ENCODE measurements around the gene KCNK6.

KCNK6 gene

GRCh38 chr19:38319421-38320258, at the start of gene KCNK6:
Gene KCNK6 (plus strand): TSS chr19:38319845. CDS start chr19:38319951, 106 bp downstream.
- peak; percentile 29 to 55 for DNase-seq

GRCh38 chr19:38270587-38271167, 49.0 kb upstream of the KCNK6 start:
- no peak for DNase-seq

GRCh38 chr19:38273499-38273898, 46.1 kb upstream of the KCNK6 start:
- no peak for DNase-seq

GRCh38 chr19:38274739-38275138, 44.9 kb upstream of the KCNK6 start:
- DNase-seq: no peak

- no peak for DNase-seq
Measured at GRCh38 chr19:38276942-38277517, 42.6 kb upstream of the KCNK6 start.

GRCh38 chr19:38277549-38277948, 42.1 kb upstream of the KCNK6 start:
- DNase-seq: no peak

GRCh38 chr19:38277969-38278680, 41.5 kb upstream of the KCNK6 start:
- no peak for DNase-seq

- DNase-seq: no peak
Measured at GRCh38 chr19:38278751-38279150, 40.9 kb upstream of the KCNK6 start.

GRCh38 chr19:38280030-38280921, 39.4 kb upstream of the KCNK6 start:
- no peak for DNase-seq

GRCh38 chr19:38281811-38282566, 37.7 kb upstream of the KCNK6 start:
- peak in 1 of 2 donors; percentile 6 for DNase-seq

- DNase-seq: no peak
Measured at GRCh38 chr19:38283271-38283670, 36.4 kb upstream of the KCNK6 start.

GRCh38 chr19:38284422-38284821, 35.2 kb upstream of the KCNK6 start:
- DNase-seq: peak in 1 of 2 donors; percentile 13

- DNase-seq: no peak
Measured at GRCh38 chr19:38285567-38285966, 34.1 kb upstream of the KCNK6 start.

GRCh38 chr19:38287604-38288003, 32.0 kb upstream of the KCNK6 start:
- peak; percentile 13 to 30 for DNase-seq

GRCh38 chr19:38288123-38288855, 31.4 kb upstream of the KCNK6 start:
- DNase-seq: no peak

GRCh38 chr19:38289955-38290354, 29.7 kb upstream of the KCNK6 start:
- DNase-seq: no peak

GRCh38 chr19:38290631-38291147, 29.0 kb upstream of the KCNK6 start:
- DNase-seq: no peak

GRCh38 chr19:38291855-38292254, 27.8 kb upstream of the KCNK6 start:
- DNase-seq: no peak

- DNase-seq: no peak
Measured at GRCh38 chr19:38293281-38293680, 26.4 kb upstream of the KCNK6 start.

- no peak for DNase-seq
Measured at GRCh38 chr19:38294090-38294489, 25.6 kb upstream of the KCNK6 start.
